ENCODE measurements around the gene PLCB4.

PLCB4 gene

DNA sequence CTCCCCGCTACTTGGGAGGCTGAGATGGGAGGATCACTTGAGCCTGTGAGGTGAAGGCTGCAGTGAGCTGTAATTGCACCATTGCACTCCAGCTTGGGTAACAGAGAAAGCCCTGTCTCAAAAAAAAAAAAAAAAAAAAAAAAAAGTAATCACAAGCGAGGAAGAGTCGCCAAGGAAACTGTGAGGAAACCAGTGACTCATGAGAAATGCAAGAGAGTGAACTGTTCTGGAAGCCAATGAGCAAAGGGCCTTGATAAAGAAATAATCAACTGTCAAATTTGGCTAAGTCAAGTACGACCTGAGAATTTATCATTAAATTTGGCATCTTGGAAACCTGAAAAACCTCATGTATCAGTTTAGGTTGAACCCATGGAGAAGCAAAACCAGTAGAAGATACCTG lies 429.4 kb downstream of the PLCB4 start:
- peak; percentile 12 for DNase-seq (ENCODE audit: low read depth)

DNA sequence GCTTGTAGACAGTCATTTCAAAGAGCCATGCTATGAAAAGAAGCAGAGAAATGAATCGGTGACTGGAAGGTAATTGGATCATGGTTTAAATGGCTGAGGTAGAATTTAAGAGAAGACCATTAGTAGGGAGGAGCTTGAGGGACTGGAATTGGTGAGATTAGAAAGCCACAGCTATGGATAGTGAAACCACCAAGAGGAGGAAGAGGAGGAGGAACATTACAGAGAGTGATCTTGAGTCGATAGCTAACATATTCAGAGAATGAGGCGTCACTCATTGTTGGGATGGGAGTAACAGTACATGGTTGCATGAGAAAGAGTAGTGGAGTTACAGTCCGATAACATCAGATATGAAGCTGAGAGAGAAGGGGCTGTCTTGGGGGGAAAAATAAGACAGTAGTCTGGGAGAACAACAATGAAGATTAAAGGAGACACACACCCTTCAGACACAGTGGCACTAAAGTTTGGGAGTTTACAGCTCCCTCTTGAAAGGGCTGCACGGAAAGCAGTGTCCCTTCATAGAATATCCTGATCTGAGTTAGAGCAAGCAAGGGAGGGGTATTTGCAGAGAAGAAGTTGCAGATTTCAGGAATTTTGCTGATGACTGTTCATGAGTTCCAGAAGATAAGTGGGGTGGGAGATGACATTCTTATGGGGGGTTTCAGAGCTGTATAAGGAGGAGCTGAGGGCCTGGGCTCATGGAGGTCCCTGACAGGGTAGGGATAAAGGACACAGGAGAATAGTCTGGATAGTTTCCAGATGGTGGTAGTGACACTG lies 430.4 kb downstream of the PLCB4 start:
- DNase-seq (ENCODE audit: low read depth) = no peak

DNA sequence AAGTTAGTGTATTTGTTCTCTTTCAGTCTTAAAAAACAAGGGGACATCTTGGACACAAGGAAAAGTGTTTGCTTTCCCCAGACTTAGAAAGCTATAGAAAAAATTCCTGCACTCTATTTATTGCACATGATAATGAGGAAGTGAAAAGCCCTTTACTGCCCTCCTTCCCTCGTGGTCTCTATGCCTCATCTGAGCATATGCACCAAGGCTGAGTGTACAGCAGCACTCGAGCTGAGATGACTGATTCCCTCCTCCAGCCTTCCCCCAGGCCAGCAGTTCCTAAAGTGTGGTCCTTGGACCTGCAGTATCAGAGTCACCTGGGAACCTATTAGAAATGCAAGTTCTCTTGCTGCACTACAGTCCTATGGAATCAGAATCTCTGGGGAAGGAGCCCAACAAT lies 431.2 kb downstream of the PLCB4 start:
- DNase-seq (ENCODE audit: low read depth) = no peak

DNA sequence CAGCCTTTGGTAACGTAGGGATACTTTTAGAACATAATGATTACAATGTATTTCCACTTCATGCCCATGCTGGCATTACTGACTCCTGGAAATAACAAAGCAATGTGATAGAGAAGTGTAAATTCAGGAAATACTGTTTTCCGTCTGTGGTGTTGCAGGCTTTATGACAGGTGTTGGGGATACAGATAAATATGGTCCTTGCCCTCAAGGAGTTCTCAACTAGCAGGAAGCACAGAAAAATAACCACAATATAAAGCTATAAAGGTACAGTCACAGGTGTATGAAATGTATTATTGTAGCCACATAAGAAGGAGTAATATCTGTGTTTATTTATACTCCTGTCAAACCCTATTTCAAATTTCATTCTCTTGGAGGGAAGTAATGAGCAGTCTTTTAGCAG lies 432.6 kb downstream of the PLCB4 start:
- DNase-seq (ENCODE audit: low read depth) = no peak

DNA sequence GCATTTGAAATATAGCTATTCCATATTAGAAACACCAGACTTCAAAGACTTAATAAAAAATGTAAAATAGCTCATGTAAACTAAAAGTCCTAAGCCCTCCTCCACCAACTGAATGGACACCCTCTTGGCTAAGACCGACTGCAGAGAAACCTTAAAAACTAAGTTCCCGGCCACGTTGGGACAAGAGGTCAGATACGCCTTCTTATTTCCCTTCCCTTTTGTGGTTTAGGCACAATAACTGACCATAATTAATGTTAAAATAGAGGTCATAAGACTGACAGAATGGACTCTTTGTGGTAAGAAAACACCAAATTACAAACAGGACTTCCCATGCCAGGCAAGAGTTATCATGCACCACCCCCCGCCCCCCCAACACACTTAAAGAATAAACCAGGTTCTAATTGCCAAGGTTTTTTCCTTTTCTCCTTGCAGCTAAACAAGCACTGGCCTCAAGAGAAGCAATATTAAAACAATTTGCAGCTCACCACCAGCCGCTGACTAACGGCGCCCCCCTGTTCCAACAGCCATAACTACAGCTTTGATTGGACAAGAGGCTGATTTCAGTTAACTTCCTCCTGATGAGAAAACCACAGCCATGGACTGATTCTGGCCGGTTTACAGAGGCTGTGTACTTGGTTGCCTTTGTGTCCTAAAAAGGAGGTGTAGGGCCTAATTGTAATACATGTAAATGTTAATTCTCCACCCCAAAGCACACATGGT lies 434.8 kb downstream of the PLCB4 start:
- DNase-seq (ENCODE audit: low read depth) = no peak

DNA sequence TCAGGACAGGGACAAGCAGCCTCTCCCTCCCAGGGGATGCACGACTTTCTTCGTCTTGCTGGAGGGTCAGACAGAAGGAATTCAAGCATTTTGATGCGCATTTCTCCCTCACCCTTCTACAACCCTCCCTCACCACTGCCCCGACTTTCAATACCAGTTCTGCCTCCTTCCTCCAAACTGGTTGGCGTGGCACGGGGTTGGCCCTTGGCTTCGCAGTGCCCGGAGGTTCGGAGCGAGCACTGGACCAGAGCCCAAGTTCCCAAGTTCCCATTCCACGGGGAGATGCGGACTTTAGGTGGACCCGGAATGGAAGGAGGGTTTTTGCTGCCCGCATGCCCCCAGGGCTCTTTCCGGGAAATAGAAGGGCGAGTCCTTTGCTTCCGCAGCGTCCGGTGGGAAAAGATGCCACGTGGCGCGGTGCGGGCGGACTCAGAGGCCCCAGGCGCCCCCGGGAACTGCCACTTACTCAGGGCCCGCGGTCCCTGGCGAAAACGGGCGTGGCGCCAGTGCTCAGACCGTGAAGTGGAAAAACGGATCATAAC lies 437.5 kb downstream of the PLCB4 start:
- no peak for DNase-seq (ENCODE audit: low read depth)

DNA sequence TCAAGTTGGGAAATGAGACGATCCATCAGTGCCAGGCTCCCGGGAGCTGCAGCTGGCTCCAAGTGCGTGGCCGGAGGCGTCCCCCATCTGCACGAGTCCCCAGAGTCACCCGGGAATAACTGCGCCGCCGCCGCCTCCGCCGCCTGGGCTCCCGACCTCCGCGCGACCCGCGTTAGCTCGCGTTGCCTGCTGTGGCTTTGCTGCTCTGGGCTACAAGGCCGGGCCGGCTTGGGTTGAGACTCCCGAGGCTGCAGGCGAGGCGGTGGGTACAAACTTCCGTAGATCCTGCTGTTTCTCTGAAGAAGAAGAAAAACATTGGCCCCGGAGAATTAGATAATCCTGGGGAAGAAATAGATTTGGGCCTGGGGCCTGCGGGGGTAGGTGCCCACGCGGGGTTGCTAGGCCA lies 438.1 kb downstream of the PLCB4 start:
- DNase-seq (ENCODE audit: low read depth) = no peak

DNA sequence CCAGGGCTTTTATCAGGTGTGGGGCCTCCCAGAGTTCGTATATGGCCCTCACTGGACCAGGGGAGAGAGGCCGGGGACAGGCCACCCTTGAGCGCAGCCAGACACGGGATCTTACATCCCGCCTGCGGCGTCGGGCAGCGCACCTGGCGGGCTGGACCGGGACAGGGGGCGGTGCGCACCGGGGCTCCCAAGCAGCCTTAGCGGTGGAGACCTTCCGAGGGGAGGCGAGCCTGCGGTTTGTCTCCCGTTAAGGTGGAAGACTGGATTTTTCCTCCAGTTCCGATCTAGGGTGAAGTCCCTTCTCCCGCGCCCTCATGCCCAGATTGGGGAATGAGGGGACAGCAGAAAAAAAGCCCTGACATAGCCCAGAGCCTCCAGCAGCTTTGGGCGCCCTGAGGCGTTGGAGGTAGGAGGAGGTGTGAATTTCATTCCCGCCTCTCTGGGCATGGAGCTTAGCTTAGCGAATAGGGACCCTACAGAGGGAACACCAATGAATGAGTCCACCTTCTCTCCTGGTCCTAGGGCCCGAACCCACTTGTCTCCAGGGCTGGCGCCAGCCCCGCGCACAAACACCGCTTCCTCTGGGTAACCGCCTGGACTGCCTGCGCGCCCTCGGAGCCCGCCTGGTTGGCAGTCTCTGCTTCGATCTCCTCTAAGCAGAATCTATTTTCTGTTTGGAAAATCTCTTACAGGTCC lies 438.8 kb downstream of the PLCB4 start:
- no peak for DNase-seq (ENCODE audit: low read depth)

DNA sequence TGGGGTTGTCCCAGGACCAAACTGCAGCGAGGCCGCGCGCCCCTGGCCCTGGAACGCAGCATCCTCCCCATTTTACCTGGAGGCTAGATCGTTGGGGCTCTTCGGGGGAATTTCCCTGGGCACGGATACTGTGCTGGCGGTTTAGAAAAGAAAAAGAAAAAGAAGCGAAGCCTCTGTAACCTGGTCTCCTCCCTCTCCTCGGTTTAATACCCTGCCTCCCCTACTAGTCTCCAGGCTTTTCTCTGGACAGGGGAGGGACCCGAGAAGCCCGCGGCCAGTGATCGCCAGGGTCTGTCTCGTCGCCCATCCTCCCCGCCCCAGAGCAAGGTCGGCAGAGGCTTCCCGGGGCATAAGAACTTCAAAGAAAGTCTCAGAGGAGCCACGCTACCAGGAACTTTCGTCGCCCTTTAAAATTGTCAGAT lies 439.4 kb downstream of the PLCB4 start:
- no peak for DNase-seq (ENCODE audit: low read depth)

DNA sequence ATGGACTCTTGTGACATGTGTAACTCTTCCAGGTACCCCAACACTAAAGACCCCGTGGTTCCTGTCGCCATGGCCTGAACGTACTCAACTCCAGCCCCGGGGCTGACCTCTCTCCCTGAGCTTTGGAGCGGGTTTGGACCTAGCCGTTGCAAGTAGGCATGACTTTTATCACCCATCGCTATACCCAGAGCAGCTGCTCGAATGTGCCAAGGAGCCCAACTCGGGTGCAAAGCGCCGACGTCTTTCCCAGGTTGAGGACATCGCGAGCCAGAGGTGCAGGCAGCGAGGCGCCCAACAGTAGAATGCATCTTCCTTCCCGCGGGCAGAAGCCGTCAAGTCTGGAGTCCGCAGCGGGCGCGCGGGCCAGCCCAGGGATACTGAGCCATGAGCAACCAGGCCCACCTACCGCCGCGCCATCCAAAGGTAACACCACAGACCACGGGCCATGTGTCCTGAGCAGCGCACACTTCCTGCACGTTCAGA lies 439.9 kb downstream of the PLCB4 start:
- no peak for DNase-seq (ENCODE audit: low read depth)

DNA sequence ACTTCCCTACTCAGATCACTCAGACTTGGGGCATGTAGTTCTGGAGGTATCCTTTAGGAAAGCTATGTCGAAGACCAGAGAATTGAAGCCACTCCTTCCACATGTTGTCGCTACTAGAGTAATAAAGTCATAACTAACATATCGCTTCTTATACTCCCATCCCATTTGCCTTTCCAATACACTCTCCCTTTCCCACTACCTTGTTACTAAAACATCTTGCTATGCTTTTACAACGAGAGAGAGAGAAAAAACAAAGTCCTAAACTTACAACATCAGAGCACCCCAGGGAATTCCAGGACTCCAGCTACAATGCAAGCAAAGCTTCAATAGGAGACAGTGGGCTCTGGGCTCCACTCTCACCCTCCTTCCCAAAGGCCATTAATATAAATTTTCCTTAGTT lies 440.4 kb downstream of the PLCB4 start:
- no peak for DNase-seq (ENCODE audit: low read depth)

DNA sequence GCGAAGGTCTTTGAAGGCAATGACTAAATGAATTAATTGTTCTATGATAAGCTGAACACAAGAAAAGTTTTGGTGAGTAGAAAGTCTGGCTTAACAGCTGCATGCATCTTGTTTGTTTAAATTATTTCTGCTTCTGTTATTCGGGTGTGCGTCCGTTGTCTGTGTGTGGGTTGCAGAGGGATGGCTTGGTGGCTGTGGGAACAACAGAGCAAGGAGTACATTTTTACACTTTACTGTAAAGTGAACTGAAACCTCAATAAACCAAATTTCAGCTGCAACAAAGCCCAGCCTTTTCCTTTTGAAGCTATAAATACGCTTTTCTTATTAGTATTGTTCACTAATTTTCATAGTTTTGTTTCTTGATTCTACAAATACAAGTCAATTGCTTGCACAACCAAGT lies 442.0 kb downstream of the PLCB4 start:
- no peak for DNase-seq (ENCODE audit: low read depth)

DNA sequence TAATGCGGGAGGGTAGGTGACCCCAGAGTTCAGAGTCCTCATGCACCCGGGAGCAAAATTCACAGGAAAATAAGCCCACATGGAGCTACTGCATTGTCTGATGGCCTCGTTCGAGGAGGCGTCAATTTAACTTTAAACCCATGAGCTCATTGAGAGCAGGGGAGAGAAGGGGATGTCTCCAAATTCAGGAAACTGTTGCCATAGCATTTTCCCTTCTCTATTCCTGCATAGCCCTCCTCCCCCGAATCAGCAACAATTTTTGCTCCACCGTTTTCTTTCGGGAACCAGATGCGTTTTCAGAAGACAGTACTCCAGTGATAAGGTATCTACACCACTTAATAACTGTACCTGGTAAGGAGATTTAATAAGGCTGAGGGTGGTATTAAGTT lies 445.2 kb downstream of the PLCB4 start:
- no peak for DNase-seq (ENCODE audit: low read depth)

DNA sequence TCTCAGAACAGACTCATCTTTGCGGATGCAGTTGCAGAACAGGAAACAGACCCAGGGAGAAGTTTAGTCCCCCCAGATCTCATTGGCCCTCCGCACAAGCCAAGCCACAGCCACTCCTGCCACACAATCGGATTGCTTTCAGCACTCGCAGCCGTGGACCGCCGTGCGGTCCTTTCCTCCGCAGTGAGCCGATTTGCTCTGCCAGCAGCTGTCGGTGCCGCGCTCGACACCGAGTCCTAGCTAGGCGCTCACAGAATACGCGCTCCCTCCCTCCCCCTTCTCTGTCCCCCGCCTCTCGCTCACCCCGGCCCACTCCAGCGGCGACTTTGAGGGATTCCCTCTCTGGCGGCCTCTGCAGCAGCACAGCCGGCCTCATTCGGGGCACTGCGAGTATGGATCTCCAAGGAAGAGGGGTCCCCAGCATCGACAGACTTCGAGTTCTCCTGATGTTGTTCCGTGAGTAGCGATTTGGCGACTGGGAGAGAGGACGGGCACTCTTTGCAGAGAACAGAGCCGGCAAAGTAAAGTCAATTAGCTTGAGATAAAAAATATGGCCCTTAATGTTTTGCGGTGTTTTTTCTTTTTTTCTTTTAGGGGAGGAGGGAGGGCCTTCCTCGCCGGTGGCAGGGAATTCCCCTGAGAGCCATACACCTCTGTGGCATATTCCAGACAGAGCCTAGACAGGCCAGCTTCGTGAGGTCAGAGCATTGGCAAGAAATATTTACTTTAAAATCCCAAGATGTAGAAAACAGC lies 445.8 kb downstream of the PLCB4 start, which contains the start of gene LAMP5:
Gene LAMP5 (plus strand): TSS at position 130 of the 753 bp plus-strand sequence. CDS start 263 bp downstream, at position 393.
- DNase-seq (ENCODE audit: low read depth) = no peak

DNA sequence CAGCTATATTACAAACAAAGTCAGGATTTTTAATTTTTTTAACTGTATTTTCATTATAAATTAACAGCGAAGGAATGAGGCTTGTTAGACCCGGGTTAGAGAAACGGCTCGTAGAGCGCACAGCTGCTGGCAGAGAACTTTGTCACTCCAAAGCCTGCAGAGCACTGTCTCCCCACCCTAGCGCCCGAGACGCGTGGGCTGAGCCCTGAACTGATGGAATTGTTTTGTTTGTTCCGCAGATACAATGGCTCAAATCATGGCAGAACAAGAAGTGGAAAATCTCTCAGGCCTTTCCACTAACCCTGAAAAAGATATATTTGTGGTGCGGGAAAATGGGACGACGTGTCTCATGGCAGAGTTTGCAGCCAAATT lies 446.3 kb downstream of the PLCB4 start:
- DNase-seq (ENCODE audit: low read depth) = no peak

DNA sequence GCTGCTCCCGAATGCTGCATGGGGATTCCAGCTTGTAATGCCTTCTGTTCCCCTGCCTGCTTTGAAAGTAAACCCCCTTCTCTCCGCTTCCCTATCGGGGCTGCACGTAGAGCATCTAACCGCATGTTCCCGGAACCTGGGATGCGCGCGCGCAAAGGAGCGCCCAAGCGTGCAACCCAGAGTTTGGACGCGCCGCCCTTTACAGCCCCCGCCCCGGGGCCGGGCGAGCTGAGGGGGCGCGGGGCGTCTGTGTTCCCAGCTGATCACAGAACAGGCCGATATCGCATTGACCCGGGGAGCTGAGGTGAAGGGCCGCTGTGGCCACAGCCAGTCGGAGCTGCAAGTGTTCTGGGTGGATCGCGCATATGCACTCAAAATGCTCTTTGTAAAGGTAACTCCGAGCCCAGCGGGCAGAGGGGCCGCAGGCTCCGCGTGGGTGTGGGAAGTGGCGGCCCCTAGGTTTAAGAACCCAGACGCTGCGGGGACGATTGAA lies 446.9 kb downstream of the PLCB4 start:
- DNase-seq (ENCODE audit: low read depth) = no peak

DNA sequence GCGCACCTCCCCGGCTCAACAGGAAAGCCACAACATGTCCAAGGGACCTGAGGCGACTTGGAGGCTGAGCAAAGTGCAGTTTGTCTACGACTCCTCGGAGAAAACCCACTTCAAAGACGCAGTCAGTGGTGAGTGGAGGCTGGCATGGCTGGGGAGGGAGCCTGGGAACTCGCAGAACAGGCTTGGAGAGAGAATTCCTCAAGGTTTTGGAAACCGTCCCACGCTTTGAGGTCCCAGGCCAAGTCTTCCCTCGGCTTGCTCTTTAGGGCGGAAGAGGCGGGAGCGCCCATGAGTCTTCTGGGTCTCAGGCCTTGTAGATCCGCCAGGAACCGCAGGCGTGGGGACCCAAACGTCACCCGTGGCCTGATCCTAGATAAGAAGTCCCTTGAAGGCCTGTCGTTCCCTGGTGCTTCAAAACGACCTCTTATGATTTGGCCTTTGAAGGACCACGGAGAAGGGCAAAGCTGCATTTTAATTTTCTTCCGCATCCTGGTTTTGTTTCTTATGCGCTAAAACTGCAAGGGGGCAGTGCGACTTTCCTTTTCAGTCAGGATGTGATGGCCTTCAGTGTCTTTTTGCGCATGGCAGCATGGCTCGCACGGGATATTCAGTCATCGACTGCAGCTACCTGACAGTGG lies 447.5 kb downstream of the PLCB4 start:
- DNase-seq (ENCODE audit: low read depth) = no peak

DNA sequence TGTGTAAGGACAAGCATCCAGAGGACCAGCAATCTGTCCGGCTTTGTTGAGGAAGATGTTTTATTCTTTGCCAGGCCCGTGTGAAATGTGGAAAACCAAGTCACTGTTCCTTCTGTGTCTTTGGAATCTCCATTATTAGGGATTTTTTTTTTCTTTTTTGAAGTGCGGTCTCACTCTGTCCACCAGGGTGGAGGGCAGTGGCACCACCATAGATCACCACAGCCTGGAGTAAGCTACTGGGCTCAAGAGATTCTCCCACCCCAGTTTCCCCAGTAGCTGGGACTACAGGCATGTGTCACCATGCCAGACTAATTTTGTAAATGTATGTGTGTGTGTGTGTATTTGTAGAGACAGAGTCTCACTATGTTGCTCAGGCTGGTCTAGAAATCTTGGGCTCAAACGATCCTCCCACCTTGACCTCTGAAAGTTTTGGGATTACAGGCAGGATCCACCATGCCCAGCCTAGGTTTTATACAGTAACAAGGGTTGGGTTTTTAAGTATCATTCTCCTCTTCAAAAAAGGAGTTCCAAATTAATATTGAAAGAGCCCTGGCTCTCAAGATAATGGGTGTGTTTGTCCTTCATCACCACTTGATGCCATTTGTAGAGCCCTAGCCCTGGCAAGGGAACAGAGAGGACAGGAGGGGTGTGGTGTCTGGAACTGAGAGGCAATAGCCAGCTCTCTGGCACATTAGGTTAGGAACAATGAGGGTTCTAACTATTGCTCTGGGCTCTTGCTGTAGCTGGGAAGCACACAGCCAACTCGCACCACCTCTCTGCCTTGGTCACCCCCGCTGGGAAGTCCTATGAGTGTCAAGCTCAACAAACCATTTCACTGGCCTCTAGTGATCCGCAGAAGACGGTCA lies 448.6 kb downstream of the PLCB4 start:
- DNase-seq (ENCODE audit: low read depth) = no peak

DNA sequence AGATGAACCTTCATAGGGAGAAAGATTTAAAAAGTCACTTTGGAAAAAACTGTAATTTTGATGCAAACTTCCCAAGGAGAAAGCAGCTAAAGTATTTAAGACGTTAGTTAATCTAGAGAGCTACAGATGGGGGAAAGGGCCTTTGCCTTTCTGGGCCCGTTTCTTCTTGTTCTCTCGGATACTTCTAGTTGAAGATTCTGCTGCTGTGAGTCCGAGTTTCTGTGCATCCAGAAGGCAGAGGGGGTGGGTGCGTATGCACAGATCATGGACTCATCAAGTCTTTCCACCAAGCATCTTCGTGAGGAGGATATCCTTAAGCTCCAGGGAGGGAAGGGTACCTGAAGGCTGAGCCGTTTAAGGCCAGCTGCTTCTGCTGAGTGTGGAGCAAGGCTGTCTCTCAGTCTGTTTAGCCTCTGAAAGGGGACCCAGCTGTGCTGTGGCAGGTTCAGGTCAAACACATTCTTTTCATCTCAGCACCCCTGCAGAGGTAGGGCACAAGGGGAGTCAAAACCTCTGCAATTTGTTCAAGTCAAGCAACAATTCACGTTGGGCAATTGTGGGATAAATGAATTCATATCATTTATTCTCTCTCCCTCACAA lies 449.8 kb downstream of the PLCB4 start:
- no peak for DNase-seq (ENCODE audit: low read depth)

DNA sequence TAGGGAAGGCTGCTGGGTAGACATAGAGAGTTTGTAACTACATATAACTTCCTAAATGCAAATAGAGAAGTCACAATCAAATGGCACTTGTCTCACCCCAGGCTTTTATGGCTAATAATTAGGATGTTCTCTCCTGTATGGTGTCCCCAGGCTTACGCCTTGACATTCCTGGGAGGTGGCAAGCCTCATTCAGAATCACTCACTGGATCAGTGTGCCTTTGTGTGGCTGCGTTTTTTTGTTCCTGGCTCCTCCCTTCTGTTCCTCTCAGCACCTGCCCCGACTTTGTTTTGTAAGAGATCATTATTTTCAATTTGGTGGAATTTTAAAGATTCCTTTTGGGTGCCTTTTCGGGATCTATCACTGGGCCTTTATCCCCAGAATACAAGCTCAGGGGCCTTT lies 451.2 kb downstream of the PLCB4 start:
- DNase-seq (ENCODE audit: low read depth) = no peak
